IMR-90 (cell line): ENCODE data around the gene CD86.

ENCODE experiments used
- BHLHE40 ChIP-seq: fragments of 150-350 bp; IDR thresholded peaks from 2 replicates; pipeline ENCODE4 v1.6.1; 2016; ENCODE audit warnings: mild to moderate bottlenecking, low read depth, low read length
- CTCF ChIP-seq: conservative IDR thresholded peaks from 2 replicates; pipeline ENCODE4 v1.5.1; 2012; ENCODE audit warnings: mild to moderate bottlenecking, low read depth, low read length, improper control_type of control experiment
- ELK1 ChIP-seq: fragments of 150-350 bp; IDR thresholded peaks from 2 replicates; pipeline ENCODE4 v1.6.1; 2016; ENCODE audit warnings: low read depth, mild to moderate bottlenecking, low read length, moderate library complexity, borderline replicate concordance
- NFE2L2 ChIP-seq: fragments of 150-350 bp; IDR thresholded peaks from 2 replicates; pipeline ENCODE4 v1.6.1; 2016; ENCODE audit warnings: low read depth, mild to moderate bottlenecking, low read length
- RCOR1 ChIP-seq: IDR thresholded peaks from 2 replicates; pipeline ENCODE4 v1.6.1; 2012; ENCODE audit warnings: mild to moderate bottlenecking, low read length, improper control_type of control experiment; ENCODE audit not compliant: insufficient replicate concordance

GRCh38 chr3:122030381-122031122 is 24.6 kb upstream of the CD86 start:
- TF ChIP-seq CTCF (no peak), RCOR1 (no peak), NFE2L2 (no peak), ELK1 (no peak), BHLHE40 (no peak)
